Mucosa of descending colon (tissue), 3 donors: ENCODE measurements around the gene SYT2. TPM values are rescaled to one million over a fixed set of nuclear protein-coding genes. Genes with fewer than 3 reads are reported as not detected.

Experiments used
- ATAC-seq: fragments of 200-7000 bp; cut with Tn5 transposase; one replicate; pipeline ENCODE4 v1.9.1; 2020; ENCODE audit warnings: mild to moderate bottlenecking, moderate library complexity
- DNase-seq, 3 donors: peaks; one replicate each; pipeline ENCODE4 v3.0.0-alpha.2; 2020
- H3K36me3 ChIP-seq: fragments of 200-600 bp; one replicate; pipeline ENCODE4 v1.8.0; 2021; ENCODE audit warnings: low read depth, mild to moderate bottlenecking
- H3K4me1 ChIP-seq: fragments of 200-600 bp; one replicate; pipeline ENCODE4 v1.8.0; 2021; ENCODE audit warnings: low read depth, mild to moderate bottlenecking
- H3K4me3 ChIP-seq: fragments of 200-600 bp; one replicate; pipeline ENCODE4 v1.8.0; 2021; ENCODE audit warnings: mild to moderate bottlenecking
- H3K9me3 ChIP-seq: fragments of 200-600 bp; one replicate; pipeline ENCODE4 v1.8.0; 2021; ENCODE audit warnings: mild to moderate bottlenecking
- intact Hi-C, 2 donors: fragments of 100-400 bp; cut with DNase I in 1 of 2; cut with micrococcal nuclease in 1 of 2; formaldehyde crosslinking; loops; one replicate each; pipeline versions ENCODE4 v1.11.0 to v1.11.1; 2022; cut with DNase I, micrococcal nuclease
- total RNA-seq, 3 donors: library from RNA; stranded (reverse); fragmentation: NEBNext Ultra II Directional in 2 of 3; extraction: Animal tissue kit (Norgen Biotek cat#: 25700) in 2 of 3; gene quantifications; one replicate each; pipeline versions ENCODE4 v1.2.1 to v1.2.4, GENCODE V29; 2021 to 2023
- TF ChIP-seq, protein P1 (sequence below): fragments of 200-600 bp; IDR thresholded peaks from one replicate; pipeline ENCODE4 v1.8.0; 2022; ENCODE audit warnings: antibody characterized with exemption, mild to moderate bottlenecking
- donor health status: DM: no; HTN: no; CAD: no; lungs with moderate emphysema.
- donor health status: DM: no; HTN: no; CAD: no.
- donor health status: DM: no; HTN: yes; CAD: no.

SYT2 gene
- total RNA-seq, 3 donors from 2014 or later = 0.16 to 0.43 TPM; not detected in 1

- Histone ChIP-seq H3K9me3 (peaks cover 5% of the 10 kb centered on the region), H3K36me3 (no peaks in the 10 kb centered on the region), H3K4me1 (no peaks in the 10 kb centered on the region), H3K4me3 (no peak overlapping the region)
- intact Hi-C loops = no loop called here
- ATAC-seq (no peak), DNase-seq (no peak)
- TF ChIP-seq, protein P1, sequence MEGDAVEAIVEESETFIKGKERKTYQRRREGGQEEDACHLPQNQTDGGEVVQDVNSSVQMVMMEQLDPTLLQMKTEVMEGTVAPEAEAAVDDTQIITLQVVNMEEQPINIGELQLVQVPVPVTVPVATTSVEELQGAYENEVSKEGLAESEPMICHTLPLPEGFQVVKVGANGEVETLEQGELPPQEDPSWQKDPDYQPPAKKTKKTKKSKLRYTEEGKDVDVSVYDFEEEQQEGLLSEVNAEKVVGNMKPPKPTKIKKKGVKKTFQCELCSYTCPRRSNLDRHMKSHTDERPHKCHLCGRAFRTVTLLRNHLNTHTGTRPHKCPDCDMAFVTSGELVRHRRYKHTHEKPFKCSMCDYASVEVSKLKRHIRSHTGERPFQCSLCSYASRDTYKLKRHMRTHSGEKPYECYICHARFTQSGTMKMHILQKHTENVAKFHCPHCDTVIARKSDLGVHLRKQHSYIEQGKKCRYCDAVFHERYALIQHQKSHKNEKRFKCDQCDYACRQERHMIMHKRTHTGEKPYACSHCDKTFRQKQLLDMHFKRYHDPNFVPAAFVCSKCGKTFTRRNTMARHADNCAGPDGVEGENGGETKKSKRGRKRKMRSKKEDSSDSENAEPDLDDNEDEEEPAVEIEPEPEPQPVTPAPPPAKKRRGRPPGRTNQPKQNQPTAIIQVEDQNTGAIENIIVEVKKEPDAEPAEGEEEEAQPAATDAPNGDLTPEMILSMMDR = no peak
Measured at GRCh38 chr1:202673531-202673930, 36.7 kb downstream of the SYT2 start.

GRCh38 chr1:202671399-202671798 is 38.9 kb downstream of the SYT2 start:
- no peaks in the 10 kb centered on the region for H3K36me3 ChIP-seq
- intact Hi-C loops = no loop called here
- H3K9me3 ChIP-seq = no peaks in the 10 kb centered on the region
- no peaks in the 10 kb centered on the region for H3K4me1 ChIP-seq
- no peak overlapping the region for H3K4me3 ChIP-seq
- peak; percentile 25 for ATAC-seq
- DNase-seq = peak in 2 of 3 donors; percentile 43 to 56
- TF ChIP-seq, protein P1 = no peak

DNA sequence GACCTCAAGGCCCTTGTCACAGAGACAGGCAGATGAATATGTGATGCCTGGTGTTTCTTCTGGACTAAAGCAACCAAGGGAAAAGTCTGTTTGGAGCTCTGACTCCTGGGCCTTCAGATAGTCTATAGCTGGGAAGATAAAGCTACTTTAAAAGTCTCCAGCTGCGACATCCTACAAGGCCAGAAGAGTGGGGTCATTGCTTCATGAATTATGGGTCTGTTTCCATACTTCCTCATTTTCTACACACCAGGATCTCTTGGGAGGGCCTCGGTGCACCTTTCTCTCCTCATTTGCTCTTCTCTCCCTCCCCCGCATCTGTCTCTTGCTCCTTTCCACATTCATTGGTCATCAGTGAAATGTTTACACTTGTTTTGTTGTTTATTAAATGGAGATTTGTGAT is 44.8 kb downstream of the SYT2 start:
- ATAC-seq (no peak), DNase-seq (no peak)
- H3K36me3 ChIP-seq = no peaks in the 10 kb centered on the region
- intact Hi-C loops = no loop called here
- no peaks in the 10 kb centered on the region for H3K9me3 ChIP-seq
- TF ChIP-seq, protein P1 = no peak
- H3K4me1 ChIP-seq = no peaks in the 10 kb centered on the region
- no peak overlapping the region for H3K4me3 ChIP-seq

DNA sequence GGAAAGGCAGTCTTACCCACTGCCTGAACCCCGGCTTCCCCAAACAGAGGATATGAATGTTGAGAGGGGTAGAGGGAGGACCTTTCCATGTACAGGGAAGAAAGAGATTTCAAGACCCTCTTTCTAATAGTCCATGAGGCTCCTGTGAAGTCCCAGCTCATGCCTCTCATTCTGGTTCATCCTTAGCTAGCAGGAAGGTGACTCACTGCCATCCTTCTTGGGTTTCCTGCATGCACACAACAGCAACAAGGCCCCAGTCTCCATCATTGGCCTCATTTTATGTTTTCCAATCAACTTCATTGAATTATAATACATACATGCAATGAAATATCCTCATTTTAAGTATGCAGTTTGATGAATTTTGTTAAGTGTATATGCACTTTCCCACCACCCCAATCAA is 46.2 kb downstream of the SYT2 start:
- intact Hi-C loops = no loop called here
- Histone ChIP-seq H3K9me3 (no peaks in the 10 kb centered on the region), H3K36me3 (no peaks in the 10 kb centered on the region), H3K4me3 (no peak overlapping the region), H3K4me1 (no peaks in the 10 kb centered on the region)
- no peak for DNase-seq
- ATAC-seq = no peak
- TF ChIP-seq, protein P1 = no peak

GRCh38 chr1:202663131-202663530 is 47.1 kb downstream of the SYT2 start:
- H3K36me3 ChIP-seq = no peaks in the 10 kb centered on the region
- TF ChIP-seq, protein P1 = no peak

GRCh38 chr1:202662081-202662480 is 48.2 kb downstream of the SYT2 start:
- TF ChIP-seq, protein P1 = no peak
- Histone ChIP-seq H3K36me3 (no peaks in the 10 kb centered on the region), H3K4me1 (no peaks in the 10 kb centered on the region), H3K9me3 (no peaks in the 10 kb centered on the region), H3K4me3 (no peak overlapping the region)
- intact Hi-C loops = no loop called here
- DNase-seq (peak in 1 of 3 donors; percentile 32), ATAC-seq (peak; percentile 58)

More at GRCh38 chr1:202663131-202663530, 47.1 kb downstream of the SYT2 start:
- DNase-seq = no peak
- no peak overlapping the region for H3K4me3 ChIP-seq
- intact Hi-C loops = no loop called here
- H3K9me3 ChIP-seq = no peaks in the 10 kb centered on the region
- H3K4me1 ChIP-seq = no peaks in the 10 kb centered on the region
- peak; percentile 38 for ATAC-seq
